LNCAP (cell line): ENCODE results near the gene DAAM1.

Experiments
- TF ChIP-seq, protein P1 (sequence below): fragments of 450-650 bp; IDR thresholded peaks from 2 replicates; pipeline ENCODE4 v1.5.1; 2017; ENCODE audit warnings: mild to moderate bottlenecking

DAAM1 gene

GRCh38 chr14:59187802-59188460 lies 536 bp upstream of the DAAM1 start:
- TF ChIP-seq, protein P1, sequence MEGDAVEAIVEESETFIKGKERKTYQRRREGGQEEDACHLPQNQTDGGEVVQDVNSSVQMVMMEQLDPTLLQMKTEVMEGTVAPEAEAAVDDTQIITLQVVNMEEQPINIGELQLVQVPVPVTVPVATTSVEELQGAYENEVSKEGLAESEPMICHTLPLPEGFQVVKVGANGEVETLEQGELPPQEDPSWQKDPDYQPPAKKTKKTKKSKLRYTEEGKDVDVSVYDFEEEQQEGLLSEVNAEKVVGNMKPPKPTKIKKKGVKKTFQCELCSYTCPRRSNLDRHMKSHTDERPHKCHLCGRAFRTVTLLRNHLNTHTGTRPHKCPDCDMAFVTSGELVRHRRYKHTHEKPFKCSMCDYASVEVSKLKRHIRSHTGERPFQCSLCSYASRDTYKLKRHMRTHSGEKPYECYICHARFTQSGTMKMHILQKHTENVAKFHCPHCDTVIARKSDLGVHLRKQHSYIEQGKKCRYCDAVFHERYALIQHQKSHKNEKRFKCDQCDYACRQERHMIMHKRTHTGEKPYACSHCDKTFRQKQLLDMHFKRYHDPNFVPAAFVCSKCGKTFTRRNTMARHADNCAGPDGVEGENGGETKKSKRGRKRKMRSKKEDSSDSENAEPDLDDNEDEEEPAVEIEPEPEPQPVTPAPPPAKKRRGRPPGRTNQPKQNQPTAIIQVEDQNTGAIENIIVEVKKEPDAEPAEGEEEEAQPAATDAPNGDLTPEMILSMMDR: no peak

DNA sequence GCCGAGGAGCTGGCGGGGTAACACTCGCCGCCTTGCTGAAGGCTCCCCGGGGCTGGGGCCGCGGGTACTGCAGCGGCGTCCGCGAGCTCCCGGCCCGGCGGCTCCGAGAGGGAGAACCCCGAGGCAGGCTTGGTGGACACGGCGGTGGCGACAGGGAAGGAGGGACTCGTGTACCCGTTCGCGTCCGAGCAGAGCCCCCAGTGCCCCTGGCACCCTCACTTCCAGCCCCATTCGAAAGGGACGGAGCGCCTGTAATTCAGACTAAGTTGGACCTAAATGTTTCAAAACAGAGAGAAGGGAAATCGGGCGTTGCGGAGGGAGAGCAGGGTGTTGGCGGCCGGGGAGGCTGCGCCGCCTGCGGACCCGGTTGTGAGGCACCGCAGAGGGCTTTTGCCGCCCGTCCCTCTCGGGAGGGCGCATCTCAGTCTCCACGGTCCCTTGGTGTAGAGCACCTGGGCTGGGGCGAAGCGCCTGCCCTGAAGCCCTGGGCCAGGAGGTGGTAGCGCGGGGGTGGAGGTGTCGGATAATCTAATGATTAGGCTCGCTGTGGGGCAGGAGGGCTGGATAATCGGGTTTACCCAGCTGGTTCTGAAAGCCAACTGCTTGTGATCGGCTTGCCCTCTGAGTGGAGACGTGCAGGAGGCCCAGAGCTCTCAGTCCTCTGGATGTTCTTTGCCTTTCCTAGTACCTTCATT lies 771 bp downstream of the DAAM1 start:
- TF ChIP-seq, protein P1: no peak

DNA sequence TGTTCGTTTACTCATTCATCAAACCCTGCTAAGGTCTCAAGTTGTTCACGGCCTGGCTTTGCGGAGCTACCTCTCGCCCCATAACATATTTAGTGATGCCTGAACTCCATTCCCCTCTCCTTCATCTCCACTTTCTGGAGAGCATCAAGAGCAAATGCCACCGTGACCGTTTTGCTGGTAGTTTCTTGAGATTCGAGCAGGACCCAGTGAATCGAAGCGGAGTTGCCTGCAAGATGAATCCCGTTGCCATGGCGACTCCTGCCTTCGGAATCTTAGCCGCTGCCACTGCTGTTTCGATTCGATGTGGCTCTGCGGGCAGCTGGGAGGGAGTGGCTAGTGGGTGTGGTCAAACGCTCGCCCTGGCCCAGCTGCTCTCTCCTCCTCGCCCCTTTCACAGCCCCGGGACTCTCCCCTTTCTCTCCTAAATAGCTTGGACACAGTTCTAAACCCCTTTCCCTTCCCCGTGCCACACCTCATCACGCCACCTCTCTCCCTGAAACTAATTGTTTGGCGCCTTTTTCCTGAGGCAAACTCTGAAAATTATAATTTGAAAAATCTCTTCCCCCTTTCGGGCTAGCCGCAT lies 1.4 kb downstream of the DAAM1 start:
- TF ChIP-seq, protein P1: no peak

GRCh38 chr14:59190372-59190771 lies 1.9 kb downstream of the DAAM1 start:
- TF ChIP-seq, protein P1: no peak

- TF ChIP-seq, protein P1: no peak
Observed at GRCh38 chr14:59195912-59196311, 7.4 kb downstream of the DAAM1 start.

GRCh38 chr14:59197695-59198262 lies 9.3 kb downstream of the DAAM1 start:
- TF ChIP-seq, protein P1: no peak

- TF ChIP-seq, protein P1: no peak
Observed at GRCh38 chr14:59199205-59199604, 10.7 kb downstream of the DAAM1 start.
